Activated naive CD4-positive, alpha-beta T cell treated with anti-CD3 and anti-CD28 coated beads, Interleukin-2, amount 50 U/mL, for 24 hours (primary cell): Measurements from ENCODE around the gene ATOX1.

Source experiments
- H3K27ac Mint-ChIP-seq: one replicate; pipeline ENCODE4 v1.8.0; 2021; ENCODE audit warnings: mild to moderate bottlenecking, mixed read lengths
- H3K27me3 Mint-ChIP-seq: one replicate; pipeline ENCODE4 v1.8.0; 2021; ENCODE audit warnings: mixed read lengths
- H3K36me3 Mint-ChIP-seq: one replicate; pipeline ENCODE4 v1.8.0; 2021; ENCODE audit warnings: mixed read lengths
- H3K4me1 Mint-ChIP-seq: one replicate; pipeline ENCODE4 v1.8.0; 2021; ENCODE audit warnings: mixed read lengths
- H3K4me3 Mint-ChIP-seq: one replicate; pipeline ENCODE4 v1.8.0; 2021; ENCODE audit warnings: mild to moderate bottlenecking, mixed read lengths
- H3K9me3 Mint-ChIP-seq: one replicate; pipeline ENCODE4 v1.8.0; 2021; ENCODE audit warnings: mixed read lengths

Gene ATOX1

GRCh38 chr5:151721812-151722391 lies 36.5 kb downstream of the ATOX1 start:
- H3K9me3 Mint-ChIP-seq, result no peaks in the 10 kb centered on the region
- no peak overlapping the region for H3K27ac Mint-ChIP-seq
- H3K36me3 Mint-ChIP-seq, result no peaks in the 10 kb centered on the region
- no peaks in the 10 kb centered on the region for H3K27me3 Mint-ChIP-seq
- H3K4me1 Mint-ChIP-seq, result no peaks in the 10 kb centered on the region
- no peak overlapping the region for H3K4me3 Mint-ChIP-seq

GRCh38 chr5:151721087-151721646 lies 37.3 kb downstream of the ATOX1 start:
- Mint-ChIP-seq H3K36me3 (no peaks in the 10 kb centered on the region), H3K27ac (peak overlapping the region; percentile 46), H3K27me3 (no peaks in the 10 kb centered on the region), H3K4me1 (no peaks in the 10 kb centered on the region), H3K9me3 (no peaks in the 10 kb centered on the region), H3K4me3 (no peak overlapping the region)

GRCh38 chr5:151720215-151720614 lies 38.2 kb downstream of the ATOX1 start:
- Mint-ChIP-seq H3K4me3 (no peak overlapping the region), H3K27ac (no peak overlapping the region), H3K27me3 (no peaks in the 10 kb centered on the region), H3K36me3 (peaks cover 1% of the 10 kb centered on the region), H3K9me3 (no peaks in the 10 kb centered on the region), H3K4me1 (no peaks in the 10 kb centered on the region)

- Mint-ChIP-seq H3K27me3 (no peaks in the 10 kb centered on the region), H3K4me1 (no peaks in the 10 kb centered on the region), H3K9me3 (no peaks in the 10 kb centered on the region), H3K36me3 (peaks cover 1% of the 10 kb centered on the region), H3K27ac (no peak overlapping the region), H3K4me3 (no peak overlapping the region)
Measured at GRCh38 chr5:151719228-151720000, 39.0 kb downstream of the ATOX1 start.

GRCh38 chr5:151718646-151719045 lies 39.8 kb downstream of the ATOX1 start:
- H3K9me3 Mint-ChIP-seq, result no peaks in the 10 kb centered on the region
- peak overlapping the region; percentile 42 for H3K27ac Mint-ChIP-seq
- peaks cover 1% of the 10 kb centered on the region for H3K36me3 Mint-ChIP-seq
- H3K4me1 Mint-ChIP-seq, result no peaks in the 10 kb centered on the region
- no peak overlapping the region for H3K4me3 Mint-ChIP-seq
- H3K27me3 Mint-ChIP-seq, result no peaks in the 10 kb centered on the region

GRCh38 chr5:151718153-151718552 lies 40.3 kb downstream of the ATOX1 start:
- Mint-ChIP-seq H3K27ac (no peak overlapping the region), H3K36me3 (peaks cover 1% of the 10 kb centered on the region), H3K4me3 (no peak overlapping the region), H3K27me3 (peaks cover under 1% of the 10 kb centered on the region), H3K9me3 (no peaks in the 10 kb centered on the region), H3K4me1 (no peaks in the 10 kb centered on the region)

GRCh38 chr5:151717416-151717815 lies 41.0 kb downstream of the ATOX1 start:
- Mint-ChIP-seq H3K36me3 (peaks cover 1% of the 10 kb centered on the region), H3K4me1 (no peaks in the 10 kb centered on the region), H3K27ac (no peak overlapping the region), H3K4me3 (no peak overlapping the region), H3K27me3 (peaks cover 7% of the 10 kb centered on the region), H3K9me3 (peaks cover 2% of the 10 kb centered on the region)

GRCh38 chr5:151709109-151709735 lies 49.2 kb downstream of the ATOX1 start:
- Mint-ChIP-seq H3K4me1 (no peaks in the 10 kb centered on the region), H3K9me3 (peaks cover 7% of the 10 kb centered on the region), H3K27ac (no peak overlapping the region), H3K36me3 (no peaks in the 10 kb centered on the region), H3K4me3 (no peak overlapping the region), H3K27me3 (peaks cover 9% of the 10 kb centered on the region)

GRCh38 chr5:151708126-151708525 lies 50.3 kb downstream of the ATOX1 start:
- no peaks in the 10 kb centered on the region for H3K36me3 Mint-ChIP-seq

GRCh38 chr5:151707567-151707966 lies 50.9 kb downstream of the ATOX1 start:
- H3K27me3 Mint-ChIP-seq, result peaks cover 4% of the 10 kb centered on the region
- H3K4me1 Mint-ChIP-seq, result no peaks in the 10 kb centered on the region
- H3K27ac Mint-ChIP-seq, result no peak overlapping the region
- no peak overlapping the region for H3K4me3 Mint-ChIP-seq
- no peaks in the 10 kb centered on the region for H3K36me3 Mint-ChIP-seq
- peaks cover 7% of the 10 kb centered on the region for H3K9me3 Mint-ChIP-seq

More at GRCh38 chr5:151708126-151708525, 50.3 kb downstream of the ATOX1 start:
- Mint-ChIP-seq H3K27me3 (peaks cover 8% of the 10 kb centered on the region), H3K9me3 (peaks cover 7% of the 10 kb centered on the region), H3K4me3 (no peak overlapping the region), H3K27ac (no peak overlapping the region), H3K4me1 (no peaks in the 10 kb centered on the region)

GRCh38 chr5:151706906-151707305 lies 51.5 kb downstream of the ATOX1 start:
- no peak overlapping the region for H3K4me3 Mint-ChIP-seq
- H3K9me3 Mint-ChIP-seq, result peaks cover under 1% of the 10 kb centered on the region
- no peaks in the 10 kb centered on the region for H3K27me3 Mint-ChIP-seq
- H3K27ac Mint-ChIP-seq, result no peak overlapping the region
- no peaks in the 10 kb centered on the region for H3K36me3 Mint-ChIP-seq
- H3K4me1 Mint-ChIP-seq, result no peaks in the 10 kb centered on the region

- no peak overlapping the region for H3K27ac Mint-ChIP-seq
- no peak overlapping the region for H3K4me3 Mint-ChIP-seq
- H3K9me3 Mint-ChIP-seq, result no peaks in the 10 kb centered on the region
- no peaks in the 10 kb centered on the region for H3K36me3 Mint-ChIP-seq
- H3K4me1 Mint-ChIP-seq, result no peaks in the 10 kb centered on the region
- no peaks in the 10 kb centered on the region for H3K27me3 Mint-ChIP-seq
Measured at GRCh38 chr5:151703780-151704179, 54.7 kb downstream of the ATOX1 start.

GRCh38 chr5:151703227-151703626 lies 55.2 kb downstream of the ATOX1 start:
- H3K4me3 Mint-ChIP-seq, result no peak overlapping the region
- no peaks in the 10 kb centered on the region for H3K27me3 Mint-ChIP-seq
- H3K27ac Mint-ChIP-seq, result no peak overlapping the region
- H3K4me1 Mint-ChIP-seq, result no peaks in the 10 kb centered on the region
- no peaks in the 10 kb centered on the region for H3K36me3 Mint-ChIP-seq
- no peaks in the 10 kb centered on the region for H3K9me3 Mint-ChIP-seq

- Mint-ChIP-seq H3K27me3 (no peaks in the 10 kb centered on the region), H3K9me3 (no peaks in the 10 kb centered on the region), H3K4me3 (no peak overlapping the region), H3K36me3 (no peaks in the 10 kb centered on the region), H3K4me1 (no peaks in the 10 kb centered on the region), H3K27ac (no peak overlapping the region)
Measured at GRCh38 chr5:151700820-151701219, 57.6 kb downstream of the ATOX1 start.

- H3K4me3 Mint-ChIP-seq, result no peak overlapping the region
- H3K4me1 Mint-ChIP-seq, result no peaks in the 10 kb centered on the region
- H3K9me3 Mint-ChIP-seq, result no peaks in the 10 kb centered on the region
- no peaks in the 10 kb centered on the region for H3K27me3 Mint-ChIP-seq
- H3K36me3 Mint-ChIP-seq, result no peaks in the 10 kb centered on the region
- H3K27ac Mint-ChIP-seq, result no peak overlapping the region
Measured at GRCh38 chr5:151700296-151700695, 58.1 kb downstream of the ATOX1 start.
